ENCODE data around the gene DOP1B. TPM values are rescaled to one million over a fixed set of nuclear protein-coding genes. Genes with fewer than 3 reads are reported as not detected.

Gene DOP1B
- total RNA-seq, 1 experiment from 2014 or later = 15.1 TPM

DNA sequence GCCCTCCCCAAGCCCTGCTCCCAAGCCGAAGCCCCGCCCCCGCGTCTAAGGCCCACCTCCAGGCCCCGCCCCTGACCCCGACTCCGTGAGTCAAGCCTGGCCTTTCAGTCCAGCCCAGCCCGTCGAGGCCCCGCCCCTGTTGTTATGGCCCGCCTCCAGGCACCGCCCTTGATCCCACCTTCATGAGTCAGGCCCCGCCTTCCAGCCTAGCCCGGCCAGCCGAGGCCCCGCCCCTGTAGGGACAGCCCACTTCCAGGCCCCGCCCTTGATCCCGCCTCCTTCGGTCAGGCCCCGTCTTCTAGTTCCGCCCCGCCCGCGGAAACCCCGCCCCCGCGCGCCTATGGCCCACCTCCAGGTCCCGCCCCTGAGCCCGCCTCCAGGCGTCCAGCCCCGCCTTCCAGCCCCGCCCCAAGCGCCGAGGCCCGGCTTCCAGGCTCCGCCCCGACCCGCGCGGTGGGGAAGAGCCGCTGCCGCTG, 247 bp upstream of the DOP1B start:
- Histone ChIP-seq H2AFZ (peak overlapping the region; percentile 92; the same call in 1 of the 2 replicates), H3K79me2 (ENCODE audit: low read depth) (no peaks in the 10 kb centered on the region; the same call in 1 of the 2 replicates), H3K27ac (peak overlapping the region; percentile 63; the same call in 1 of the 2 replicates), H3K9me2 (ENCODE audit: insufficient read depth) (no peaks in the 10 kb centered on the region), H3K4me2 (peak overlapping the region; percentile 82), H4K20me1 (ENCODE audit: insufficient read depth) (no peaks in the 10 kb centered on the region), H3K27me3 (ENCODE audit: insufficient read depth, low read depth) (no peaks in the 10 kb centered on the region), H3F3A (ENCODE audit: insufficient read depth, low read depth) (no peaks in the 10 kb centered on the region; the same call in 1 of the 2 replicates), H3K36me3 (ENCODE audit: low read depth) (no peaks in the 10 kb centered on the region), H3K9me3 (ENCODE audit: insufficient read depth, low read depth) (no peaks in the 10 kb centered on the region), H3K4me1 (replicated peaks; ENCODE audit: insufficient read depth) (peaks cover 15% of the 10 kb centered on the region), H3K4me3 (peak overlapping the region; percentile 69)
- intact Hi-C loops (cut with micrococcal nuclease; ENCODE audit: unreplicated experiment) = loop anchor here (1.0 kb wide), 2 partner anchors 32 to 164 kb away; partner anchors contain the start of gene MORC3
- ChIA-PET POLR2A (ENCODE audit: unreplicated experiment) (interaction anchor here (0.6 to 1.0 kb wide), 3 partner anchors 21 to 163 kb away, joined by 5 to 6 read pairs (median 6); partner anchors contain the start of gene MORC3), CTCF (interaction anchor here (0.6 kb wide), 1 partner anchor 238 kb away, joined by 6 read pairs; no protein-coding TSS in a partner anchor)
- DNase-seq = peak; percentile 83 to 97
- TF ChIP-seq EZH2 (IDR thresholded peaks at IDR 0.05; ENCODE audit: low read depth) = no peak
- TF ChIP-seq, protein P1, sequence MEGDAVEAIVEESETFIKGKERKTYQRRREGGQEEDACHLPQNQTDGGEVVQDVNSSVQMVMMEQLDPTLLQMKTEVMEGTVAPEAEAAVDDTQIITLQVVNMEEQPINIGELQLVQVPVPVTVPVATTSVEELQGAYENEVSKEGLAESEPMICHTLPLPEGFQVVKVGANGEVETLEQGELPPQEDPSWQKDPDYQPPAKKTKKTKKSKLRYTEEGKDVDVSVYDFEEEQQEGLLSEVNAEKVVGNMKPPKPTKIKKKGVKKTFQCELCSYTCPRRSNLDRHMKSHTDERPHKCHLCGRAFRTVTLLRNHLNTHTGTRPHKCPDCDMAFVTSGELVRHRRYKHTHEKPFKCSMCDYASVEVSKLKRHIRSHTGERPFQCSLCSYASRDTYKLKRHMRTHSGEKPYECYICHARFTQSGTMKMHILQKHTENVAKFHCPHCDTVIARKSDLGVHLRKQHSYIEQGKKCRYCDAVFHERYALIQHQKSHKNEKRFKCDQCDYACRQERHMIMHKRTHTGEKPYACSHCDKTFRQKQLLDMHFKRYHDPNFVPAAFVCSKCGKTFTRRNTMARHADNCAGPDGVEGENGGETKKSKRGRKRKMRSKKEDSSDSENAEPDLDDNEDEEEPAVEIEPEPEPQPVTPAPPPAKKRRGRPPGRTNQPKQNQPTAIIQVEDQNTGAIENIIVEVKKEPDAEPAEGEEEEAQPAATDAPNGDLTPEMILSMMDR (conservative IDR thresholded peaks at IDR 0.05) = no peak
- no TSS peak for BruUV-seq (replicated peaks)

DNA sequence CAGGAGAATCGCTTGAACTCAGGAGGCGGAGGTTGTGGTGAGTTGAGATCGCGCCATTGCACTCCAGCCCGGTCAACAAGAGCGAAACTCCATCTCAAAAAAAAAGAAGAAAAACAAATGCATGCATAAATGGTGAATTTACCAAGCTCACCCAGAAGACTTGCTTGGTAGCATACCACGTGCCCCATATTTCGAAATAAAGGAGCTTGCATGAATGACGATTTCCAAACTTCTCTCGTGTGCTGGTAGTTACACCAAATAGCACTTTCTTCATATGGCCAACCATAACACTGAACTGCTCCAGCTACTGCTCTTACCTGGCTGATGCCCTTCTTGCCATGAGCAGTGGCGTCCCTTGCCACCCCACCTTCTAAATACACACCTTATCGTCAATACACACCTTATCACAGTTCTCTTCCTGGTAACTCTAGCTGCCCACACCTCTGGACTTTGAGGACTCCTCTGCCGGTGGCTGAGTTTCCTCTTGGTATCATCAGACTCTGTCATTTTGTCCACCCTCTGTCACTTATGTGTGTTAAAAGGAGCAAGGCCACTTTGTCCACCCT, 2.8 kb downstream of the DOP1B start:
- peak in 1 of 2 experiments; percentile 61 for DNase-seq
- no peaks in the 10 kb centered on the region for H3K27me3 ChIP-seq (ENCODE audit: insufficient read depth, low read depth)
- ChIA-PET CTCF (no interaction called here), POLR2A (ENCODE audit: unreplicated experiment) (interaction anchor here (1.1 kb wide), 1 partner anchor 29 kb away, joined by 5 read pairs; no protein-coding TSS in a partner anchor)
- H4K20me1 ChIP-seq (ENCODE audit: insufficient read depth) = no peaks in the 10 kb centered on the region
- BruUV-seq (replicated peaks) = no TSS peak
- H3F3A ChIP-seq (ENCODE audit: insufficient read depth, low read depth) = no peaks in the 10 kb centered on the region; the same call in 1 of the 2 replicates
- H3K9me3 ChIP-seq (ENCODE audit: insufficient read depth, low read depth) = no peaks in the 10 kb centered on the region
- no peaks in the 10 kb centered on the region; the same call in 1 of the 2 replicates for H3K79me2 ChIP-seq (ENCODE audit: low read depth)
- TF ChIP-seq EZH2 (IDR thresholded peaks at IDR 0.05; ENCODE audit: low read depth) = no peak
- TF ChIP-seq, protein P1 (conservative IDR thresholded peaks at IDR 0.05) = no peak
- intact Hi-C loops (cut with micrococcal nuclease; ENCODE audit: unreplicated experiment) = no loop called here
- H3K4me3 ChIP-seq = no peak overlapping the region
- no peak overlapping the region for H3K27ac ChIP-seq
- no peaks in the 10 kb centered on the region for H3K9me2 ChIP-seq (ENCODE audit: insufficient read depth)
- H2AFZ ChIP-seq = no peak overlapping the region
- H3K4me2 ChIP-seq = no peak overlapping the region; the same call in 1 of the 2 replicates
- no peaks in the 10 kb centered on the region for H3K36me3 ChIP-seq (ENCODE audit: low read depth)
- H3K4me1 ChIP-seq (replicated peaks; ENCODE audit: insufficient read depth) = peaks cover 15% of the 10 kb centered on the region

DNA sequence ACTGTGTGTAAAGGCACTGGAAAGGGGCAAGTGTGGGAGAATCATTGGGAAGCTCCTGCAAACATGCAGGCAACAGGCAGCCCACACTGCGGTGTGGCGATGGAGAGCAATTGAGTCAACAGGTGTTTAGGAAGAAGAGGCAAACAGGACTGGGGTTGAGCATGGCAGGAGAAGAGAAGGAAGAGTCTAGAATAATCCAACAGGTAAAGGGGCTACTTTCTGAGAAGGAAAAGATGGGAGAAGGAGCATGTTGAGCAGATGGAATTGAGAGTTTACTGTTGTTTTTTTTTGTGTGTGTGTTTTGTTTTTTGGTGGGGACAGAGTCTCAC, 4.2 kb downstream of the DOP1B start:
- Histone ChIP-seq H3K4me3 (no peak overlapping the region), H3K36me3 (ENCODE audit: low read depth) (no peaks in the 10 kb centered on the region), H3K4me1 (replicated peaks; ENCODE audit: insufficient read depth) (0 out of 2 replicates have a peak, but pooled peaks cover 7% of the 10 kb centered on the region), H3K27me3 (ENCODE audit: insufficient read depth, low read depth) (no peaks in the 10 kb centered on the region), H4K20me1 (ENCODE audit: insufficient read depth) (no peaks in the 10 kb centered on the region), H3K4me2 (no peak overlapping the region), H2AFZ (no peak overlapping the region), H3F3A (ENCODE audit: insufficient read depth, low read depth) (no peaks in the 10 kb centered on the region), H3K27ac (no peak overlapping the region), H3K9me3 (ENCODE audit: insufficient read depth, low read depth) (no peaks in the 10 kb centered on the region), H3K79me2 (ENCODE audit: low read depth) (no peaks in the 10 kb centered on the region; the same call in 1 of the 2 replicates), H3K9me2 (ENCODE audit: insufficient read depth) (no peaks in the 10 kb centered on the region)
- no peak for DNase-seq
- TF ChIP-seq, protein P1 (conservative IDR thresholded peaks at IDR 0.05) = no peak
- TF ChIP-seq EZH2 (IDR thresholded peaks at IDR 0.05; ENCODE audit: low read depth) = no peak
- POLR2A ChIA-PET (ENCODE audit: unreplicated experiment) = no interaction called here
- intact Hi-C loops (cut with micrococcal nuclease; ENCODE audit: unreplicated experiment) = no loop called here
- BruUV-seq (replicated peaks) = no TSS peak
- CTCF ChIA-PET = no interaction called here

Data from PC-9 (cell line).